HCT116 (cell line): ENCODE data around the gene RORB. TPM values are rescaled to one million over a fixed set of nuclear protein-coding genes. Genes with fewer than 3 reads are reported as not detected.

Experiments used
- ATAC-seq: fragments of 200-7000 bp; cut with Tn5 transposase; 2 replicates; pipeline ENCODE4 v1.9.1; 2020; ENCODE audit warnings: mild to moderate bottlenecking, moderate library complexity
- BruUV-seq: library from RNA; stranded (reverse); fragments of 400-500 nt; replicated peaks from 2 replicates; lab custom pipeline; 2021; lab: Mats Ljungman, UMichigan
- CTCF ChIA-PET: fragments of 300-600 bp; sonication (Branson Sonifier 250); formaldehyde crosslinking; loops from one replicate; lab custom pipeline; 2021; ENCODE audit warnings: antibody characterized with exemption; lab: Charles Lee
- POLR2A ChIA-PET: fragments of 300-600, 350-600 bp; sonication (Branson Sonifier 250); formaldehyde crosslinking; loops from one replicate; lab custom pipeline; 2021; ENCODE audit warnings: antibody characterized with exemption; lab: Charles Lee
- RAD21 ChIA-PET, 2 experiments: fragments of 300-600 bp; sonication (Branson Sonifier 250); formaldehyde crosslinking; loops; one replicate each; lab custom pipeline; 2023; ENCODE audit warnings: low total read pairs in 2 of 2; ENCODE audit not compliant: uncharacterized antibody in 2 of 2, unreplicated experiment in 2 of 2, low non-redundant PET in 1 of 2; lab: Charles Lee
- DNase-seq: peaks from one replicate; pipeline ENCODE4 v3.0.0-alpha.2; 2010; ENCODE audit warnings: low read depth, low spot score
- H2AFZ ChIP-seq: fragments of 200-600 bp; shearing (Covaris generic), sonication (generic); 2 replicates; pipeline ENCODE4 v1.6.1; 2017; ENCODE audit warnings: low read depth, mixed run types, mixed read lengths, antibody characterized with exemption, low read length; ENCODE audit not compliant: poor library complexity, severe bottlenecking
- H3K27ac ChIP-seq: 2 replicates; pipeline ENCODE4 v1.5.1; 2012; ENCODE audit warnings: low read depth, low read length
- H3K27me3 ChIP-seq: fragments of 200-600 bp; sonication (generic); 2 replicates; pipeline ENCODE4 v1.6.1; 2016; ENCODE audit warnings: mixed run types, low read length, mixed read lengths; ENCODE audit not compliant: insufficient read depth
- H3K36me3 ChIP-seq, 2 experiments: fragments of 200-500 bp in 1 of 2; fragments of 200-600 bp in 1 of 2; sonication (Bioruptor generic) in 1 of 2; sonication (generic) in 1 of 2; 2 replicates each; pipeline versions ENCODE4 v1.5.1 to v1.6.1; 2014 to 2016; ENCODE audit warnings: low read length in 2 of 2, inconsistent platforms in 1 of 2, mixed read lengths in 1 of 2, mixed run types in 1 of 2; ENCODE audit not compliant: insufficient read depth in 2 of 2, control insufficient read depth in 1 of 2
- H3K4me1 ChIP-seq, 2 experiments: fragments of 200-600 bp in 1 of 2; sonication (generic) in 1 of 2; 2 replicates each; pipeline versions ENCODE4 v1.5.1 to v1.6.1; 2012 to 2017; ENCODE audit warnings: low read length in 2 of 2, inconsistent platforms in 1 of 2, mild to moderate bottlenecking in 1 of 2, mixed read lengths in 1 of 2, mixed run types in 1 of 2, moderate library complexity in 1 of 2; ENCODE audit not compliant: insufficient read depth in 2 of 2, control insufficient read depth in 1 of 2
- H3K4me2 ChIP-seq: fragments of 200-600 bp; sonication (generic); 2 replicates; pipeline ENCODE4 v1.6.1; 2017; ENCODE audit warnings: mixed run types, low read length, mixed read lengths
- H3K4me3 ChIP-seq, 2 experiments: fragments of 200-600 bp in 1 of 2; sonication (generic) in 1 of 2; replicated peaks in 1 of 2; 2 replicates each; pipeline ENCODE4 v1.5.1; 2011 to 2016; ENCODE audit warnings: low read length in 2 of 2, control low read depth in 1 of 2, low read depth in 1 of 2, mild to moderate bottlenecking in 1 of 2, mixed read lengths in 1 of 2, mixed run types in 1 of 2
- H3K79me2 ChIP-seq: fragments of 200-600 bp; sonication (generic); 2 replicates; pipeline ENCODE4 v1.6.1; 2017; ENCODE audit warnings: mild to moderate bottlenecking, mixed run types, low read length, moderate library complexity, mixed read lengths; ENCODE audit not compliant: insufficient read depth
- H3K9ac ChIP-seq: fragments of 200-600 bp; sonication (generic); 2 replicates; pipeline ENCODE4 v1.6.1; 2016; ENCODE audit warnings: low read length, mixed read lengths
- H3K9me2 ChIP-seq: fragments of 200-600 bp; sonication (generic), shearing (Covaris generic); 2 replicates; pipeline ENCODE4 v1.6.1; 2017; ENCODE audit warnings: mixed run types, mild to moderate bottlenecking, moderate library complexity; ENCODE audit not compliant: insufficient read depth
- H3K9me3 ChIP-seq, 2 experiments: fragments of 200-500 bp in 1 of 2; fragments of 200-600 bp in 1 of 2; sonication (Bioruptor generic) in 1 of 2; sonication (generic) in 1 of 2; 2 replicates each; pipeline ENCODE4 v1.6.1; 2014 to 2017; ENCODE audit warnings: low read length in 2 of 2, mixed read lengths in 2 of 2, inconsistent platforms in 1 of 2, low read depth in 1 of 2, mild to moderate bottlenecking in 1 of 2, mixed run types in 1 of 2, moderate library complexity in 1 of 2; ENCODE audit not compliant: control insufficient read depth in 1 of 2, insufficient read depth in 1 of 2
- H4K20me1 ChIP-seq: fragments of 200-600 bp; sonication (generic), shearing (Covaris generic); 2 replicates; pipeline ENCODE4 v1.6.1; 2017; ENCODE audit warnings: mixed run types, mild to moderate bottlenecking, moderate library complexity; ENCODE audit not compliant: insufficient read depth
- CEBPB ChIP-seq: IDR thresholded peaks from 2 replicates; pipeline ENCODE4 v1.6.1; 2012; ENCODE audit warnings: low read depth
- ELF1 ChIP-seq: IDR thresholded peaks from 2 replicates; pipeline ENCODE4 v1.6.1; 2012; ENCODE audit warnings: low read depth, borderline replicate concordance
- EZH2 ChIP-seq: fragments of 200-600 bp; sonication (generic); IDR thresholded peaks from 2 replicates; pipeline ENCODE4 v1.6.1; 2017; ENCODE audit warnings: antibody characterized with exemption, mixed run types
- FOSL1 ChIP-seq: IDR thresholded peaks from 2 replicates; pipeline ENCODE4 v1.6.1; 2012; ENCODE audit warnings: low read depth
- JUND ChIP-seq: IDR thresholded peaks from 2 replicates; pipeline ENCODE4 v1.6.1; 2012
- POLR2A ChIP-seq: IDR thresholded peaks from 2 replicates; pipeline ENCODE4 v1.7.0; 2011; ENCODE audit warnings: borderline replicate concordance; ENCODE audit not compliant: insufficient read depth, insufficient read length; ENCODE audit errors: extremely low read depth
- RAD21 ChIP-seq: IDR thresholded peaks from 2 replicates; pipeline ENCODE4 v1.6.1; 2012; ENCODE audit warnings: low read depth, mild to moderate bottlenecking
- SP1 ChIP-seq: IDR thresholded peaks from 2 replicates; pipeline ENCODE4 v1.6.1; 2012; ENCODE audit warnings: low read depth
- SRF ChIP-seq: IDR thresholded peaks from 2 replicates; pipeline ENCODE4 v1.6.1; 2012; ENCODE audit warnings: low read depth
- ZBTB33 ChIP-seq: IDR thresholded peaks from 2 replicates; pipeline ENCODE4 v1.6.1; 2011; ENCODE audit warnings: mild to moderate bottlenecking, low read length, moderate library complexity; ENCODE audit not compliant: insufficient replicate concordance; ENCODE audit errors: extremely low read depth
- ZFX ChIP-seq: fragments of 450-650 bp; IDR thresholded peaks from 2 replicates; pipeline ENCODE4 v1.6.1; 2017
- ZNF274 ChIP-seq: fragments of 200-500 bp; sonication (Bioruptor generic); IDR thresholded peaks from 2 replicates; pipeline ENCODE4 v1.6.1; 2014; ENCODE audit warnings: mild to moderate bottlenecking, low read depth, low read length, inconsistent platforms
- intact Hi-C: fragments of 100-400 bp; cut with micrococcal nuclease; formaldehyde crosslinking; loops from 2 replicates; pipeline ENCODE4 v1.10.0; 2022
- total RNA-seq: library from RNA; stranded (reverse); gene quantifications from one replicate; pipeline ENCODE4 v1.2.1, GENCODE V29; 2021; ENCODE audit not compliant: unreplicated experiment
- TF ChIP-seq, protein P1 (sequence below): IDR thresholded peaks from 2 replicates; pipeline ENCODE4 v1.6.1; 2012; ENCODE audit warnings: low read depth
- TF ChIP-seq, protein P2 (sequence below): IDR thresholded peaks from 2 replicates; pipeline ENCODE4 v1.6.1; 2012

RORB gene
- total RNA-seq, 1 experiment from 2014 or later = 0.02 TPM

DNA sequence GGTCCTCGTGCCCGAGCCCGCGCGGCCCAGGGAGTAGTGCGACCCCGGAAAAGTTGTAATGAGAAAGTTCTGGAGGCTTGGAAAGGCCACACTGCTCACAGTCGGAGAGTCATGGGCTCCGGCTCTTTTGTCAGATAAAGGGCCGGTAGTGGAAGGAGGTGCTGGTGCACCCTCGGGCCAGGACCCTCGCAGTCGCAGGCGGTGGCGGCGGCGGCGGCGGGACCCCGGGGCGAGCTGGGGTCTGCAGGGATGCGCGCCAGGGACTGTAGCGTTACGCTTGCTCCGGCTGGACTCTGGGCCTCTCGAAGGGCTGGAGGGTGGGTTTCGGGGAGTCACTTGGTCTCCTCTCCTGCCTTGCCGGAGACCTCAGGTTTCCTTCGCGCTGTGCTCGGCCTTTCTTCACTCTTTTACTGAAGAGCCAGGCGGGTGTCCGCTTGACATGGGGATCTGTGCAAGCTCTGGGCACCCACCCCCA is 1.5 kb downstream of the RORB start:
- POLR2A ChIA-PET = no interaction called here
- no peak for DNase-seq
- H3K27me3 ChIP-seq = no peaks in the 10 kb centered on the region
- H3K9me3 ChIP-seq = no peaks in the 10 kb centered on the region
- H3K9me2 ChIP-seq = no peaks in the 10 kb centered on the region
- TF ChIP-seq CEBPB = no peak
- TF ChIP-seq JUND = no peak
- TF ChIP-seq, protein P1, sequence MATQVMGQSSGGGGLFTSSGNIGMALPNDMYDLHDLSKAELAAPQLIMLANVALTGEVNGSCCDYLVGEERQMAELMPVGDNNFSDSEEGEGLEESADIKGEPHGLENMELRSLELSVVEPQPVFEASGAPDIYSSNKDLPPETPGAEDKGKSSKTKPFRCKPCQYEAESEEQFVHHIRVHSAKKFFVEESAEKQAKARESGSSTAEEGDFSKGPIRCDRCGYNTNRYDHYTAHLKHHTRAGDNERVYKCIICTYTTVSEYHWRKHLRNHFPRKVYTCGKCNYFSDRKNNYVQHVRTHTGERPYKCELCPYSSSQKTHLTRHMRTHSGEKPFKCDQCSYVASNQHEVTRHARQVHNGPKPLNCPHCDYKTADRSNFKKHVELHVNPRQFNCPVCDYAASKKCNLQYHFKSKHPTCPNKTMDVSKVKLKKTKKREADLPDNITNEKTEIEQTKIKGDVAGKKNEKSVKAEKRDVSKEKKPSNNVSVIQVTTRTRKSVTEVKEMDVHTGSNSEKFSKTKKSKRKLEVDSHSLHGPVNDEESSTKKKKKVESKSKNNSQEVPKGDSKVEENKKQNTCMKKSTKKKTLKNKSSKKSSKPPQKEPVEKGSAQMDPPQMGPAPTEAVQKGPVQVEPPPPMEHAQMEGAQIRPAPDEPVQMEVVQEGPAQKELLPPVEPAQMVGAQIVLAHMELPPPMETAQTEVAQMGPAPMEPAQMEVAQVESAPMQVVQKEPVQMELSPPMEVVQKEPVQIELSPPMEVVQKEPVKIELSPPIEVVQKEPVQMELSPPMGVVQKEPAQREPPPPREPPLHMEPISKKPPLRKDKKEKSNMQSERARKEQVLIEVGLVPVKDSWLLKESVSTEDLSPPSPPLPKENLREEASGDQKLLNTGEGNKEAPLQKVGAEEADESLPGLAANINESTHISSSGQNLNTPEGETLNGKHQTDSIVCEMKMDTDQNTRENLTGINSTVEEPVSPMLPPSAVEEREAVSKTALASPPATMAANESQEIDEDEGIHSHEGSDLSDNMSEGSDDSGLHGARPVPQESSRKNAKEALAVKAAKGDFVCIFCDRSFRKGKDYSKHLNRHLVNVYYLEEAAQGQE = no peak
- no peak for TF ChIP-seq ZBTB33
- no peak for TF ChIP-seq POLR2A
- no peak for TF ChIP-seq SP1
- TF ChIP-seq ZNF274 = no peak
- TF ChIP-seq EZH2 = no peak
- no peak for TF ChIP-seq FOSL1
- no peak for TF ChIP-seq SRF
- TF ChIP-seq, protein P2, sequence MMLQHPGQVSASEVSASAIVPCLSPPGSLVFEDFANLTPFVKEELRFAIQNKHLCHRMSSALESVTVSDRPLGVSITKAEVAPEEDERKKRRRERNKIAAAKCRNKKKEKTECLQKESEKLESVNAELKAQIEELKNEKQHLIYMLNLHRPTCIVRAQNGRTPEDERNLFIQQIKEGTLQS = no peak
- no peak for TF ChIP-seq ELF1
- TF ChIP-seq ZFX = no peak
- no peak for TF ChIP-seq RAD21
- TF ChIP-seq, all 23 proteins: peak for 0
- no peak for ATAC-seq
- RAD21 ChIA-PET = no interaction called here
- no peak overlapping the region for H3K9ac ChIP-seq
- CTCF ChIA-PET = no interaction called here
- intact Hi-C loops = no loop called here
- no peak overlapping the region for H3K27ac ChIP-seq
- no peaks in the 10 kb centered on the region for H3K36me3 ChIP-seq
- no peak overlapping the region for H3K4me3 ChIP-seq
- H2AFZ ChIP-seq = no peak overlapping the region
- H3K79me2 ChIP-seq = no peaks in the 10 kb centered on the region
- H3K4me1 ChIP-seq = no peaks in the 10 kb centered on the region
- no peak overlapping the region for H3K4me2 ChIP-seq
- BruUV-seq = no TSS peak
- no peaks in the 10 kb centered on the region for H4K20me1 ChIP-seq
